ENCODE results near the gene OBP2A.

GRCh38 chr9:135499326-135500070 is 46.4 kb upstream of the OBP2A start:
- no peak for TF ChIP-seq ZNF274 (IDR thresholded peaks at IDR 0.05; ENCODE audit: low read depth, low read length)
- TF ChIP-seq YY1 (IDR thresholded peaks at IDR 0.05; ENCODE audit: insufficient read depth, insufficient read length) = no peak
- no peak for TF ChIP-seq SUZ12 (IDR thresholded peaks at IDR 0.05; ENCODE audit: extremely low read depth, insufficient read depth, insufficient read length)
